Superior temporal gyrus (tissue), 1 donor: ENCODE measurements around the gene SHISA8.
"Not testable (repeated sequence)": the region's sequence is repeated elsewhere in the genome, so short reads cannot be mapped to it uniquely, and the experiment has no call there.

Experiments
- DNase-seq: peaks from one replicate; pipeline ENCODE4 v3.0.0-alpha.2; 2016; ENCODE audit errors: extremely low spot score

Gene SHISA8

DNA sequence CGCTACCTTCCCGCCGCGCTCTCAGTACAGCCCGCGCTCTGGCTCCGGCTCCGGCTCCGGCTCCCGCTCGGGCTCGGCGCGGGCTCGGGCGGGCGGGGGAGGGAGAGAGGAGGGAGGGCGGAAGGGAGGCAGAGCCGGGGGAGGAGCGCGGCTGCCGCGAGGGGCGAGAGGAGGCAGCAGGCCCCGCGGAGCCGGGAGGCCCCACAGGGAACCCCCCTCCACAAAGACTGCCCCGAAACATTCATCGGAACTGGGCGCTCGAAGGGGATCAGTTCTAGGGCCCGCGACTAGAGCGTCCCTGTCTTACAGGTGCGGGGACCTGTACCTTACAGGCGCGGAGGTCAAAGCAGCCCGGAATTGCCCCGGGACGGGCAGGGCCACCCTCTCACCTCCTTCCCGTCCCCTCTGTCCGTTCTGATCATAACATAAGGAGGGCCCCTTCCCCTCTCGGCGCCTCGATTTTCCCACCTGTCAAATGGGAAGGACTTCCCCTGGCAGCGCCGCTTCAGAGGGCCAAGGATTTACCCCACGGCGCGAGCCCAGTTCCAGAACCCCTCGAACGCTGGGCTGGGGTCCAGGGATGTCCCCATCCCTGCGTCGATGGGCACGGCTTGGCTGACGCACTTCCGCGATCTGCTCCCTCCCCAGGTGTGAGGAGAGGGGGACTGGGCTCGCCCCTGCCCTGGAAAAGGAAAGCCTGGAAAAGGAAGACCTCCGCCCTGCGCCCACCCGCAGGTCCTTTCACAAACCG is at the start of gene SHISA8:
TSS of gene SHISA8 (minus strand) at position 40 of the 751 bp plus-strand sequence. CDS start 407 bp downstream, outside the sequence.
- DNase-seq, result no peak

- DNase-seq, result peak; percentile 23
Measured at GRCh38 chr22:41964112-41964491, 49.2 kb upstream of the SHISA8 start.

- peak; percentile 68 for DNase-seq
Measured at GRCh38 chr22:41963453-41964111, 48.7 kb upstream of the SHISA8 start.

DNA sequence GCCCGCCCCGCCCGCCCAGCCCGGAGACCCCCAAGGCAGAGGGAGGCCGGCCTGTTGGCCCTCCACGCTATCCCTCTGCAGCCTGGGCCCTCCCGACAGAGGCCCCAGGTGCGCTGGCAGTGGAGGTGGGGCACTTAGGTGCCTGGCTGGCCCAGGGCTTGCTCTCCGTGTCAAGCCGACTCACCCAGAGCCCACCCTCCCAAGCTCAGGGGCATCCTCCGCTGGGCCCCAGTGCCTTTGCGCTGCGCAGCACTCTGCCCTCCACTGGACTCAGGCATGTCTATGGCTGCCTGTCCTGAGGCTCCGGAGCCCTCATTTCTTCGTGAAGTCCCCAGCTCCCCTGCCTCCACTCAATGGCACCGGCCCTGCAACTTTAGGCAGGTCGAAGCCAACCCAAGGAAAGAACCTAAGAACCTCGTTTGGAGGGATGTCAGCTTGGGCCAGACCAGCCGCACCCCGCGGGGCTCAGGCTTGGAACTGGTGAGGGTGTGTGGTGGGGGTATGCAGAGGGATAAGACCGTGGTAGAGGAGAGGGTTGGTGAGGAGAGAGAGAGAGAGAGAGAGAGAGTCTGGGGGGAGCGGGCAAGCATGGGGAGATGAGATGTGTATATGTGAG is 43.2 kb upstream of the SHISA8 start:
- no peak for DNase-seq

GRCh38 chr22:41952713-41953112 is 37.8 kb upstream of the SHISA8 start:
- DNase-seq, result no peak

GRCh38 chr22:41951898-41952474 is 37.1 kb upstream of the SHISA8 start, which contains the start of gene SMIM45:
Gene SMIM45, plus strand, starts transcription at chr22:41952150.
- DNase-seq, result peak; percentile 93

DNA sequence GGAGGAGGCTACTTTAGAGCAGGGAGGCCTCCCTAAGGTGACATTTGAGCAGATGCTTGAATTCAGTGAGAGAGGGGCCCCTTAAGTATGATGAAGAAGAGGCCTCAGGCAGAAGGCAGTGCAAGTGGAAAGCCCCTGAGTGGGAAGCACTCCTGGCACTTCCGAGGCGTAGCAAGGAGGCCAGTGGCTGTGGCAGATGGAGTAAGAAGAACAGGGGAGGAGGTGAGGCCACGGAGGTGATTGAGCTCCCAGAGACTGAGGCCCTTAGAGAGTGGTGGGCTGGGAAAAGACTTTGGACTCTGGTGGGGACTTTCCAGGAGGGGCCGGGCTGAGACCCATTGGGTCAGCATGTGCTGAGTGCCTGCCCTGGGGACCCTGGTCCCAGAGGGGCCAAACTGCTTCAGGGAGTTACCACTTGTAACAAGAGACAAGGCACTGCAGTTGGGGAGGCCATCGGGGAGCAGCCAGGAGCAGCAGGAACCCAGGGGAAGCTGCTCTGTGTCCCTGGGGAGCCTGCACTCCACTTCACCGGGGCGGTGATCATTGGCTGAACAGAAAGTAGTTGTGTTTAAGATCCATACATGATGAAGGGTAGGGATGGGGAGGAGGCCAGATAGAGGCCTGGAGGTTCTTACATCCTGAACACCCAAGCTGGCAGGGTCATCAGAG is 34.6 kb upstream of the SHISA8 start:
- no peak for DNase-seq

DNA sequence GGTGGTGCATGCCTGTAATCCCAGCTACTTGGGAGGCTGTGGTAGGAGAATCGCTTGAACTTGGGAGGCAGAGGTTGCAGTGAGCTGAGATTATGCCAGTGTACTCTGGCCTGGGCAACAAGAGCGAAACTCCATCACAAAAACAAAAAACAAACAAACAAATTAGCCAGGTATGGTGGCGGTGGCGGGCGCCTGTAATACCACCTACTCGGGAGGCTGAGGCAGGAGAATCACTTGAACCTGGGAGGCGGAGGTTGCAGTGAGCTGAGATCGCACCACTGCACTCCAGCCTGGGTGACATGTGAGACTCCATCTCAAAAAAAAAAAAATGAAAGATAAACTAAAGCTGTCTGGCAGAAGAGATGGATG is 34.0 kb upstream of the SHISA8 start:
- DNase-seq, result not testable (repeated sequence)

DNA sequence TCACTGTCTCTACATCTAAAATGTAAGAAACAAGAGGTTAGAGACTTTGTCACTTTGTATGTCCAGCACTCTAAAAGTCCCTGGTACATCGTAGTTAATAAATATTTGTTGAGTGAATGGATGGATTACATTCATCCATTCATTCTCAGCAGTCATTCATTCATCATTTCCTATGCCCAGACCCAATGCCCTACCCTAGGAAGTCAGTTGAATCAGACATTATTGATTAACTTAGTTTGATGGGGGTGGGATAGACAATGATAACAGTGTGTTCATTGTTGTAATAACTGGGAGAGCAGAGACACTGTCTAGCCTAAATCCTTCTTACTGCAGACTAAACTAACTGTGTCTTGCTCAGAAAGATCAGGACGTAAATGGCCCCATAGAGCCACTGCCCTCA is 33.3 kb upstream of the SHISA8 start:
- no peak for DNase-seq

DNA sequence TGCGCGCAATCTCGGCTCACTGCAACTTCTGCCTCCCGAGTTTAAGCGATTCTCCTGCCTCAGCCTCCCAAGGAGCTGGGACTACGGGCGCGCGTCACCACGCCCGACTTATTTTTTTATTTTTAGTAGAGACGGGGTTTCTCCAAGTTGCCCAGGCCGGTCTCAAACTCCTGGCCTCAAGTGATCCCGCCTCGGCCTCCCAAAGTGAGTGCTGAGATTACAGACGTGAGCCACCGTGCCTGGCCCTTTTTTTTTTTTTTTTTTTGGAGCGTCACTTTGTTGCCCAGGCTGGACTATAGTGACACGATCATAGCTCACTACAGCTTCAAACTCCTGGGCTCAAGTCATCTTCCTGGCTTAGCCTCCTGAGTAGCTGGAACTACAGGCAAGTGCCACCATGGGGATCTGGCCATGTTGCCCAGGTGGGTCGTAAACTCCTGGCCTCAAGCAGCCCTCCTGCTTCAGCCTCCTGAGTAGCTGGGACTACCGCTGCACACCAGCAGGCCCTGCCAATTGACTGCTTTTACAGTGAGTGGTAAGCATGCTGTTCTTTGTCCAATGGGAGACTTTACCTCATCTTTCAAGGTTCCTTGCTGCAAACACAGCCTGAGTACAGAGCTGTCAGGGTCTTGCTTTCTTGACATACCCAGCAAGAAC is 32.7 kb upstream of the SHISA8 start:
- no peak for DNase-seq

GRCh38 chr22:41946629-41947423 is 32.0 kb upstream of the SHISA8 start, which contains the start of gene CENPM:
Gene CENPM, minus strand, starts transcription at chr22:41947152. Its CDS starts 76 bp downstream, at chr22:41947076.
- DNase-seq, result peak; percentile 91

- DNase-seq, result no peak
Measured at GRCh38 chr22:41943661-41944209, 28.9 kb upstream of the SHISA8 start.

GRCh38 chr22:41940832-41941765 is 26.2 kb upstream of the SHISA8 start:
- peak; percentile 93 for DNase-seq

GRCh38 chr22:41939981-41940831 is 25.3 kb upstream of the SHISA8 start:
- peak; percentile 21 for DNase-seq

- DNase-seq, result no peak
Measured at GRCh38 chr22:41936894-41937169, 22.0 kb upstream of the SHISA8 start.

- no peak for DNase-seq
Measured at GRCh38 chr22:41935509-41935908, 20.6 kb upstream of the SHISA8 start.

DNA sequence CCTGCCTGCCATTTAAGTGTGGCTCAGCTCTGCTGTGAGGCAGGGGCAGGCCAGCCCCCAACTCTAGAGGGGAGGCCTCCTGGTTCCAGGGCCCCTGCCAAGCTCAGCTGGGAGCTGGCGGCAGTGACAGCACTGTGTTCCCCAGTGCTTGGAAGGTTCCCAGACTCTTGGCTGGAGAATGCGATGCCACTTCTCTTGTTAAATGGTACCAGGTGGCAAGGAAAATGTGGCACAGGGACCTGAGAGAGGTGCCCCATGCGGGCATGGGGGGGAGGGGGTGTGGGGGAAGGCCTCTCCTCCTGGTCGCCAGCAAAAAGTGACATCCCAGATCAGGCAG is 20.1 kb upstream of the SHISA8 start:
- no peak for DNase-seq

DNA sequence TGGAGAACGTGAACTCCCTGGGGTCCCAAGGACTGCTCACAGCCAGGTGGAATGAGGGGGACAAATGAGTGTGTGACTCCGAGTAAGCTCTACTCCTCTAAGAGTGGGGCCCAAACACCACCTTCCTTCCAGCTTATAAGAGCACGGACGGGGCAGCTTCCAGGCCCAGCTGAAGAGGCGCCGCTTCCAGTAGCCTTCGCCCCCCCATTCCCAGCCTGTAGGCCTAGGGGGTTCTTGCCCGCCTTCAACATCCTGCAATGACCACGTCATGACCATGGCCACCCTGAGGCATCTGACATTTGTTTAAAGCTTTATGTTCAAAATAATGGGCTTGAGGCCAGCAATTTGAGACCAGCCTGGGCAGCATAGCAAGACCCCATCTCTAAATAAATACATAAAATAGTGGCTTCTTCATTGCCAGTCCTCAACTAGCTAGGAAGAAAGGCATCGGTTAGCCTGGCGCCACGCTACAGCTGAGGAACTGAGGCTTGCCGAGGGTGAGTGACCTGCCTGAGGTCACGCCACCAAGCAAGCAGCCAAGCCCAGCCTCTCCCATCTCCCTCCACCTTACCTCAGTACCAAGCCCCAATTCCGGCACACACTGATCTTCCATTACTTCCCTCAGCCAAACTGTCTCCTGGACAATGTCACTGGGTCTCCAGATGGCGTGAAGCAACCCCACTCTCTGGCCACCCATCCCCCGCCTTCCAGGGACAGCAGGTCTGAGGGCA is 19.6 kb upstream of the SHISA8 start:
- DNase-seq, result no peak
